Liver (tissue), 9 donors: ENCODE measurements around the gene RCSD1. TPM values are rescaled to one million over a fixed set of nuclear protein-coding genes. Genes with fewer than 3 reads are reported as not detected.

ENCODE experiments used
- DNase-seq: peaks from one replicate; pipeline ENCODE4 v3.0.0-alpha.2; 2017; ENCODE audit warnings: low spot score
- H3K27ac ChIP-seq, 2 donors: one replicate each; pipeline ENCODE4 v1.7.0; 2013; ENCODE audit warnings: inconsistent platforms in 2 of 2, low read length in 2 of 2, control low read depth in 1 of 2, low read depth in 1 of 2, mild to moderate bottlenecking in 1 of 2
- H3K27me3 ChIP-seq, 4 donors: one replicate each; pipeline versions ENCODE4 v1.6.1 to v1.7.0; 2013; ENCODE audit warnings: low read length in 3 of 4, inconsistent platforms in 1 of 4, mild to moderate bottlenecking in 1 of 4, moderate library complexity in 1 of 4; ENCODE audit not compliant: control insufficient read depth in 4 of 4, insufficient read depth in 4 of 4
- H3K36me3 ChIP-seq, 4 donors: one replicate each; pipeline versions ENCODE4 v1.6.1 to v1.7.0; 2013; ENCODE audit warnings: low read length in 3 of 4, mild to moderate bottlenecking in 3 of 4, low read depth in 1 of 4, moderate library complexity in 1 of 4; ENCODE audit not compliant: control insufficient read depth in 4 of 4, insufficient read depth in 3 of 4
- H3K4me1 ChIP-seq, 4 donors: one replicate each; pipeline versions ENCODE4 v1.6.1 to v1.7.0; 2013; ENCODE audit warnings: low read length in 3 of 4, mild to moderate bottlenecking in 3 of 4, moderate library complexity in 1 of 4; ENCODE audit not compliant: control insufficient read depth in 4 of 4, insufficient read depth in 4 of 4
- H3K4me3 ChIP-seq, 3 donors: one replicate each; pipeline versions ENCODE4 v1.6.1 to v1.7.0; 2013; ENCODE audit warnings: low read length in 3 of 3, control low read depth in 1 of 3, low read depth in 1 of 3, mild to moderate bottlenecking in 1 of 3
- H3K9ac ChIP-seq, 2 donors: one replicate each; pipeline ENCODE4 v1.7.0; 2013; ENCODE audit warnings: low read length in 2 of 2, mild to moderate bottlenecking in 2 of 2, moderate library complexity in 2 of 2, control low read depth in 1 of 2, low read depth in 1 of 2
- H3K9me3 ChIP-seq, 4 donors: one replicate each; pipeline versions ENCODE4 v1.6.1 to v1.7.0; 2013; ENCODE audit warnings: low read length in 3 of 4; ENCODE audit not compliant: control insufficient read depth in 4 of 4
- EGR1 ChIP-seq, 2 donors: IDR thresholded peaks; 2 replicates each; pipeline ENCODE4 v1.6.1; 2016 to 2018; ENCODE audit warnings: antibody characterized with exemption in 2 of 2, low read depth in 2 of 2
- FOXA1 ChIP-seq: IDR thresholded peaks from 2 replicates; pipeline ENCODE4 v1.6.1; 2016; ENCODE audit warnings: antibody characterized with exemption
- FOXA2 ChIP-seq: IDR thresholded peaks from 2 replicates; pipeline ENCODE4 v1.6.1; 2016; ENCODE audit warnings: antibody characterized with exemption
- GABPA ChIP-seq, 2 donors: IDR thresholded peaks in 1 of 2; conservative IDR thresholded peaks in 1 of 2; 2 replicates each; pipeline ENCODE4 v1.6.1; 2016; ENCODE audit warnings: antibody characterized with exemption in 2 of 2, mild to moderate bottlenecking in 1 of 2, moderate library complexity in 1 of 2
- HNF4G ChIP-seq: IDR thresholded peaks from 2 replicates; pipeline ENCODE4 v1.6.1; 2016; ENCODE audit warnings: antibody characterized with exemption
- JUND ChIP-seq, 2 donors: IDR thresholded peaks; 2 replicates each; pipeline ENCODE4 v1.6.1; 2016; ENCODE audit warnings: antibody characterized with exemption in 2 of 2
- NR2F2 ChIP-seq: IDR thresholded peaks from 2 replicates; pipeline ENCODE4 v1.6.1; 2016; ENCODE audit warnings: antibody characterized with exemption
- RAD21 ChIP-seq, 2 donors: IDR thresholded peaks; 2 replicates each; pipeline ENCODE4 v1.6.1; 2016; ENCODE audit warnings: antibody characterized with exemption in 2 of 2, mild to moderate bottlenecking in 2 of 2
- RXRA ChIP-seq, 2 donors: IDR thresholded peaks; 2 replicates each; pipeline ENCODE4 v1.6.1; 2017 to 2018; ENCODE audit warnings: antibody characterized with exemption in 2 of 2, mild to moderate bottlenecking in 1 of 2
- TAF1 ChIP-seq: conservative IDR thresholded peaks from 2 replicates; pipeline ENCODE4 v1.6.1; 2016; ENCODE audit warnings: antibody characterized with exemption, mild to moderate bottlenecking
- YY1 ChIP-seq: IDR thresholded peaks from 2 replicates; pipeline ENCODE4 v1.6.1; 2016; ENCODE audit warnings: antibody characterized with exemption, mild to moderate bottlenecking
- WGBS: extraction: QIAGEN DNeasy Blood & Tissue Kit; methylation state at CpG from one replicate; pipeline ENCODE4 v1.1.7; 2013; 5-methylcytosine and 5-hydroxymethylcytosine counted together
- polyA plus RNA-seq, 2 donors: library from polyadenylated mRNA; stranded (reverse) in 1 of 2; unstranded in 1 of 2; fragments of 200-250 nt in 1 of 2; fragments of >200 nt in 1 of 2; fragmentation: Nextera tagmentation in 1 of 2; extraction: Ambion mirVana in 1 of 2; gene quantifications; one replicate each; pipeline versions ENCODE4 v1.2.1 to v1.2.3, GENCODE V29; 2013 to 2015
- total RNA-seq, 2 donors: library from RNA; depleted of rRNA; stranded (reverse); fragments of >200 nt; gene quantifications; one replicate each; pipeline ENCODE4 v1.2.3, GENCODE V29; 2014
- TF ChIP-seq, protein P1 (sequence below): fragments of 150-350 bp; IDR thresholded peaks from 2 replicates; pipeline ENCODE4 v1.5.1; 2017; ENCODE audit warnings: improper control_type of control experiment, low read depth, low read length; ENCODE audit not compliant: missing input control
- TF ChIP-seq, protein P2 (sequence below): IDR thresholded peaks from 2 replicates; pipeline ENCODE4 v1.6.1; 2016; ENCODE audit warnings: antibody characterized with exemption, mild to moderate bottlenecking
- TF ChIP-seq, protein P3 (sequence below): IDR thresholded peaks from 2 replicates; pipeline ENCODE4 v1.6.1; 2016; ENCODE audit warnings: antibody characterized with exemption
- TF ChIP-seq, protein P4 (sequence below): IDR thresholded peaks from 2 replicates; pipeline ENCODE4 v1.6.1; 2016; ENCODE audit warnings: antibody characterized with exemption
- donor health status: healthy.
- donor health status: healthy.
- donor health status: healthy.
- donor health status: healthy.
- donor health status: healthy.

RCSD1 gene
- total and polyA plus RNA-seq, 4 donors = 3.1 to 15.0 (median 6.0) TPM

DNA sequence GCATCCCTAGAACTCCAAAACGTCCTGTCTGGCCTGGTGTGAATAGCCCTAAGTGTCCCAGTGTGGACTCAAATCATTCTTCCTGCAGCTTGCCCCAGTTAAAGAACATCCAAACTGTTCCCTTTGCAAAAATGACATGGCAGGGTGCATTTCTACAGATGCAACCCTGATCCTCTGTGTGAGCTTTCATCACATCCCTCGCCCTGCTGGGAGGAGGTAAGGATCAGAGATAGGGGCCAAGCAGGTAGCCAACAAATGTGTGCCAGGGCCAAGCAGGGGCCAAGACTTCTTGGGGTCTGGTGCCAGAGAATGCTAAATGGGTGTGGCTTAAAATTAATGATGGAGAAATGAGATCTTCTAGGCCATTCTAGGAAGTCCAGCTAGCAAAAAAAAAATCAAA, 64.7 kb downstream of the RCSD1 start:
- whole genome bisulfite sequencing = 83% methylated on average over 2 of the region's 2 CpGs
- Histone ChIP-seq H3K4me3 (no peak overlapping the region), H3K36me3 (peaks cover 0 to 8% (median 0%) of the 10 kb centered on the region in 4 donors), H3K27me3 (no peaks in the 10 kb centered on the region), H3K9me3 (no peaks in the 10 kb centered on the region), H3K9ac (no peak overlapping the region), H3K27ac (no peak overlapping the region), H3K4me1 (no peaks in the 10 kb centered on the region)
- TF ChIP-seq RXRA (IDR thresholded peaks at IDR 0.05) (no peak), YY1 (no peak), NR2F2 (no peak), FOXA2 (no peak), HNF4G (no peak), GABPA (IDR thresholded peaks at IDR 0.05 in 1 of 2, conservative IDR thresholded peaks at IDR 0.05 in 1 of 2) (no peak), RAD21 (IDR thresholded peaks at IDR 0.05) (no peak), JUND (IDR thresholded peaks at IDR 0.05) (no peak), EGR1 (IDR thresholded peaks at IDR 0.05; ENCODE audit: low read depth in 2 of 2) (no peak), TAF1 (no peak), FOXA1 (no peak)
- TF ChIP-seq, protein P1, sequence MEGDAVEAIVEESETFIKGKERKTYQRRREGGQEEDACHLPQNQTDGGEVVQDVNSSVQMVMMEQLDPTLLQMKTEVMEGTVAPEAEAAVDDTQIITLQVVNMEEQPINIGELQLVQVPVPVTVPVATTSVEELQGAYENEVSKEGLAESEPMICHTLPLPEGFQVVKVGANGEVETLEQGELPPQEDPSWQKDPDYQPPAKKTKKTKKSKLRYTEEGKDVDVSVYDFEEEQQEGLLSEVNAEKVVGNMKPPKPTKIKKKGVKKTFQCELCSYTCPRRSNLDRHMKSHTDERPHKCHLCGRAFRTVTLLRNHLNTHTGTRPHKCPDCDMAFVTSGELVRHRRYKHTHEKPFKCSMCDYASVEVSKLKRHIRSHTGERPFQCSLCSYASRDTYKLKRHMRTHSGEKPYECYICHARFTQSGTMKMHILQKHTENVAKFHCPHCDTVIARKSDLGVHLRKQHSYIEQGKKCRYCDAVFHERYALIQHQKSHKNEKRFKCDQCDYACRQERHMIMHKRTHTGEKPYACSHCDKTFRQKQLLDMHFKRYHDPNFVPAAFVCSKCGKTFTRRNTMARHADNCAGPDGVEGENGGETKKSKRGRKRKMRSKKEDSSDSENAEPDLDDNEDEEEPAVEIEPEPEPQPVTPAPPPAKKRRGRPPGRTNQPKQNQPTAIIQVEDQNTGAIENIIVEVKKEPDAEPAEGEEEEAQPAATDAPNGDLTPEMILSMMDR = no peak
- TF ChIP-seq, protein P2, sequence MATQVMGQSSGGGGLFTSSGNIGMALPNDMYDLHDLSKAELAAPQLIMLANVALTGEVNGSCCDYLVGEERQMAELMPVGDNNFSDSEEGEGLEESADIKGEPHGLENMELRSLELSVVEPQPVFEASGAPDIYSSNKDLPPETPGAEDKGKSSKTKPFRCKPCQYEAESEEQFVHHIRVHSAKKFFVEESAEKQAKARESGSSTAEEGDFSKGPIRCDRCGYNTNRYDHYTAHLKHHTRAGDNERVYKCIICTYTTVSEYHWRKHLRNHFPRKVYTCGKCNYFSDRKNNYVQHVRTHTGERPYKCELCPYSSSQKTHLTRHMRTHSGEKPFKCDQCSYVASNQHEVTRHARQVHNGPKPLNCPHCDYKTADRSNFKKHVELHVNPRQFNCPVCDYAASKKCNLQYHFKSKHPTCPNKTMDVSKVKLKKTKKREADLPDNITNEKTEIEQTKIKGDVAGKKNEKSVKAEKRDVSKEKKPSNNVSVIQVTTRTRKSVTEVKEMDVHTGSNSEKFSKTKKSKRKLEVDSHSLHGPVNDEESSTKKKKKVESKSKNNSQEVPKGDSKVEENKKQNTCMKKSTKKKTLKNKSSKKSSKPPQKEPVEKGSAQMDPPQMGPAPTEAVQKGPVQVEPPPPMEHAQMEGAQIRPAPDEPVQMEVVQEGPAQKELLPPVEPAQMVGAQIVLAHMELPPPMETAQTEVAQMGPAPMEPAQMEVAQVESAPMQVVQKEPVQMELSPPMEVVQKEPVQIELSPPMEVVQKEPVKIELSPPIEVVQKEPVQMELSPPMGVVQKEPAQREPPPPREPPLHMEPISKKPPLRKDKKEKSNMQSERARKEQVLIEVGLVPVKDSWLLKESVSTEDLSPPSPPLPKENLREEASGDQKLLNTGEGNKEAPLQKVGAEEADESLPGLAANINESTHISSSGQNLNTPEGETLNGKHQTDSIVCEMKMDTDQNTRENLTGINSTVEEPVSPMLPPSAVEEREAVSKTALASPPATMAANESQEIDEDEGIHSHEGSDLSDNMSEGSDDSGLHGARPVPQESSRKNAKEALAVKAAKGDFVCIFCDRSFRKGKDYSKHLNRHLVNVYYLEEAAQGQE = no peak
- TF ChIP-seq, protein P3, sequence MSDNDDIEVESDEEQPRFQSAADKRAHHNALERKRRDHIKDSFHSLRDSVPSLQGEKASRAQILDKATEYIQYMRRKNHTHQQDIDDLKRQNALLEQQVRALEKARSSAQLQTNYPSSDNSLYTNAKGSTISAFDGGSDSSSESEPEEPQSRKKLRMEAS = no peak
- TF ChIP-seq, protein P4, sequence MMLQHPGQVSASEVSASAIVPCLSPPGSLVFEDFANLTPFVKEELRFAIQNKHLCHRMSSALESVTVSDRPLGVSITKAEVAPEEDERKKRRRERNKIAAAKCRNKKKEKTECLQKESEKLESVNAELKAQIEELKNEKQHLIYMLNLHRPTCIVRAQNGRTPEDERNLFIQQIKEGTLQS = no peak
- no peak for DNase-seq

DNA sequence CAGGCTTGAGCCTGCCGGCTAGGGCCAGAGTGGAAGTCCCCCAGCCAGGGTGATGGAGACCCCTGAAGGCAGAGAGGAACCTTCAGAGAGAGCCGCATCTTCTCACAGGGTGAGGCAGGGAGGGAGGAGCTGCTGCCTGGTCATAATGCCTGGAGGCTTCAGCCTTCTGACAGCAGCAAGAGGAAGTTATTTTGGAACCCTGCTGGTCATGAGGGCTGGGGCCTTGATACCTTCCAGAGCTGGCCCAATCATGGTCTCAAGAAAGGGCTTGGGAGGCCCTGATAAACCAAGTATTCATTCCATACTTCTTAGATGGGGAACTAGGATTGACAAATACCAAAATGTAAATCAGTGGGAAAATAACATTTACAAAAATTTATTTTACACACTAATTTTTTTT, 65.1 kb downstream of the RCSD1 start:
- TF ChIP-seq NR2F2 = no peak
- H3K9ac ChIP-seq = no peak overlapping the region
- no peaks in the 10 kb centered on the region for H3K9me3 ChIP-seq
- H3K27ac ChIP-seq = no peak overlapping the region
- DNase-seq = no peak
- H3K27me3 ChIP-seq = no peaks in the 10 kb centered on the region
- no peak overlapping the region for H3K4me3 ChIP-seq
- 82% methylated on average over 2 of the region's 2 CpGs for WGBS
- peaks cover 0 to 8% (median 0%) of the 10 kb centered on the region in 4 donors for H3K36me3 ChIP-seq
- no peaks in the 10 kb centered on the region for H3K4me1 ChIP-seq
